ENCODE measurements around the gene P3H2.
"Not testable (repeated sequence)": the region's sequence is repeated elsewhere in the genome, so short reads cannot be mapped to it uniquely, and the experiment has no call there.

P3H2 gene

DNA sequence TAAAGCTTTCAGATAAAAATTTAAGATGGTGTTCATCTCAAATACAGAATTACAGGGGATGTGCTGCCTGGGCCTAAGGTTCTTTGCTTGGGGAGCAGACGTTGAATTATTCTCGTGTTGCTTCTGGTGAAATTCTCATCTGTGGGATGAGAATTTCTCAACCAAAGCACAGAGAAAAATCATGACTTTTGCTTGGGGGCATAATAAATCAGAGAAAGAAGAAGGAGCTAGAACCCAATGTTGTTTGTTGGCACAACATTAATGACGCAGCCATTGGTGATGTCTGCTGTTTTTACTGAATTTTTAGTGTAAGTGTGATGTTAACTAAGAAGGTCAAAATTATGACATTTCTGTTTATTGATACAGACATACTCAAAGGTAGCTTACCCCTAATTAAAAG lies 35.7 kb downstream of the P3H2 start:
- DNase-seq = no peak

DNA sequence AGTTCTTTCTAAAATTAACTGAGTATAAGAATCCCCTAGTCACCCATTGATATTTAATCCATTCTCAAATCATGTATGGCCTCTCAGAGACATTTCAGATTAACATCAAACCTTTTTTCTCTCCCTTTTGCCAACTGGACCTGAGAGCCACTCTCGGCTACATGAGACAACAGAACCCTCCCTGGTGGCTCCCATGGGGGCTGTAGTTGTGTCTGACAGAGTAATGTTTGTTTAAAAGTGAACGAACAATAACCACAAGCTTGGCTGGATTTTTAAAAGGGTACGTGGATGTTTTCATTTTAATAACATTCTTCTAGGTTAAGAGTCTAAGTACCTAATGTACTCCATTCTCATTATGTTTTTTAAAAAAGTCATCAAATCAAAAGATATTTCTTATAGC lies 37.1 kb downstream of the P3H2 start:
- no peak for DNase-seq

DNA sequence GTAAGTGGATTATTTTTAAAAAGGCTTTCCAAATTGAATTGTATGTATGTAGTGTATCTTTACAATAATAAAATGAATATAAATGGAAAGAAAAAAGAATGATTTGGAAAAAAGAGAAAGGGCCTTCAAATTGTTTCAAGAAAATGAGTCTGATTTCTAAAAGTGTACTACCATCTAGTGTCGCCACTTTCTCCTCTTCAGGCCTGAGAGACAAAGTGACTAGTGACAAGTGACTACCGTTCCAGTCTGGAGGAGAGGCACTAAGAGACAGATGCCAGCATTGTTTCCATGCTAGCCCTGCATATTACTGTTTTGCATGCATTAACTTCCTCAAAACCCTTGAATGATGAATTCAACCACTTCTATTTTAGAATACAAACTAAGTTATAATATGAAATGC lies 39.3 kb downstream of the P3H2 start:
- no peak for DNase-seq

DNA sequence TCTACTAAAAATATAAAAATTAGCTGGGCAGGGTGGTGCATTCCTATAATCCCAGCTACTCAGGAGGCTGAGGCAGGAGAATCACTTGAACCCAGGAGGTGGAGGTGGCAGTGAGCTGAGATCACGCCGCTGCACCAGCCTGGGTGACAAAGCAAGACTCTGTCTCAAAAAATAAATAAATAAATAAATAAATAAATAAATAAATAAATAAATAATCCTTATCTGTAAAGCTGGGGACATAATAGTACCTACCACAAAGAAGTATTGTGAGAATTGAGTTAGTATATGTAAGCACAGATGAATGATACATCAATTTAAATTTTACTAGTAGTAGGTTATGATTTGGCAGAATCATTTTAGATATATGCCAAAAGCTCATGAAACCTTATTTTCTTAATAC lies 41.5 kb downstream of the P3H2 start:
- not testable (repeated sequence) for DNase-seq

DNA sequence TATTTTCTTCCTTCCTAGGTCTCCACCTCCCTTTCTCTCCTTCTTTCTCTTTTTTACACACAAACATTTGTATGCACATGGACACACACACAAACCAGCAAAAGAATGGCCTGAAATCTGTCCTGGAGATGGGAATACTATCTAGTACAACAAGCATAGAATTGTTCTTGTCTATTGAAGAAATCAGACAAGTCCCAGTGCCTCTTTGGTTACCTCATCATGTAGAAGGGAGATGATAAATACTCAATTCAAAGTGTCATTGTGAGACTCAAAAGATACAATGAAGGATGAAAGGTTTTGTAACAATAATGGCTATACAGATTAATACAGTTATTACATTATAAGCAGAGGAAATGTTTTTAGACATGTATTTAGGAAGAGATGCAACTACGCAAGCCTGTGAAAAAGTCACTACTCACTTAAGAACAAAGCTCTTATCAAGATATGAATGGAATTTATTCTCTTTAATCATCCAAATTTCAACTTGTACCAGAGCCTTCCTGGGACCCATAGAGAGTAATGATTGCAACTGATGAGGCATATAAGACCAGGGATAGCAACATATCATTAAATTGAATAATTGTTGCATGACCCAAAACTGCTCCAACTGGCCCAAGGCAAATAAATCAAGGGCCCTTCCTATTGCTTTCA lies 43.2 kb downstream of the P3H2 start:
- no peak for DNase-seq

DNA sequence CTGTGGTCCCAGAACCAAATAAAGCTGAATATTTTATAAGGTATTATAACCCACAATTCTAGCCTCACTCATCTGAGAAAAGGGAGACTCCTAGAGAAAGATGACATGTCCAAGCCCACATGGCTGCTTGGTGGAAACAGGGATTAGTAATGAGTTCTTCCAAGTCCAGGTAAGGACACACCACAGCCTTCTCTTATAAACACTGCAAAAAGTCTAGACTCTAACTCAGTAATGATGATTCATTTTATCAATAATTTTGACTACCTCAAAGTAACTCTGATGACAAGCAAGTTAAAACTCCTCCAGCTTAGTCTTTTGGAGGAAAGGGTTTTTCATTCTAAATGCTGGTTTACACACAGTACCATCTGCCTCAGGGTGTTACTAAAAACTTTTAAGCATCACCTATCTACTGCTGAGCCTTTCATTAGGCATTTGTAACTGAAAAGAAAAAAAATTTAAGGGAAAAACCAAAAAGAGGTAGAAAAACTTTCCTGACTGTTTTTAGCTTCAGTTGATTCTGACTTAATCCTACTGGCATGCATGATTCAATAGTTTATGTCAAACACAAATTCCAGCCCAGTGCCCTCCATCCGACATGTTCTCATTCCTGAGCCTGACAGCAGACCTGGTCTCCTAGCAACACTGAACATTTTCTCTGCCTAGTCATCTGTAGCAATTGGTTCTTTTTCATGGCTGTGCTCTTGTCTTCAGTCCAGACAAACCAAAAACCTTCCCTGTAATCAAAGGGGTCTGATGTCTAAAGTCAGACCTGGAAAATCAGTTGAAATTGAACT lies 43.9 kb downstream of the P3H2 start:
- peak; percentile 82 for DNase-seq

DNA sequence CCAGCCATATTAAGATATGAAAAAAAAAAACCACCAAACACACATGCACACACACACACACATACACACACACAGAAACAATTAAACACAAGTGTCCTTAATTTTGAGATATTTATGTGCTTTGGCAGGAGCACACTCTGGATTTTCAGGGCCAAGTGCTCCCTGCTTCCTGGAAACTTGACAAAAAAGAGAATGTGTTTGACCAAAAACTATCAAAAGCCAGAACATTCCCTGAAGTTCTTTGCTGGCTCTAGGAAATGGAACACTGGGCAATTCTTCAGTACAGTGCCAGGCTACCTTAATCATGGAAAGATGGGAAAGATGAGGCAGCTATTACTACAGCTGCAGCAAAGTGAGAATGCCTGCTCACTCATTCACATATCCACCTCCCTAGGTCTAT lies 44.6 kb downstream of the P3H2 start:
- no peak for DNase-seq

DNA sequence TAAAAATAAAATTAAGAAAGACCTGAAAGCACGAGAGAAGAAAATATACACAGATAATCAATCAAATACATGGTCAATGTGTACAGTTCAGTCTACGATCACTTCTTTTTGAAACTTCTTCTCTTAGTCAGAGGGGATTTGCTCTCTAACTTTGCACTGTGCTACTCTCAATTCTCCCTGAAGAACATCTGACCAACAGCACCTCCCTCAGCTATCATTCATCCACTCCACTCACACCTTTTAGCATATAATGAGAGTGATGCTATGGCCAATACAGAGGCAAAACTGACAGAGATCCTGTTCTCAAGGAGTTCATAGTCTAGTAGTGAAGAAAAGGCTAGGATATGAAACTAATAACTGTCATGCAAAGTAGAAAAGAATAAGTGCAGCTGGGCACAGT lies 45.9 kb downstream of the P3H2 start:
- DNase-seq = no peak

DNA sequence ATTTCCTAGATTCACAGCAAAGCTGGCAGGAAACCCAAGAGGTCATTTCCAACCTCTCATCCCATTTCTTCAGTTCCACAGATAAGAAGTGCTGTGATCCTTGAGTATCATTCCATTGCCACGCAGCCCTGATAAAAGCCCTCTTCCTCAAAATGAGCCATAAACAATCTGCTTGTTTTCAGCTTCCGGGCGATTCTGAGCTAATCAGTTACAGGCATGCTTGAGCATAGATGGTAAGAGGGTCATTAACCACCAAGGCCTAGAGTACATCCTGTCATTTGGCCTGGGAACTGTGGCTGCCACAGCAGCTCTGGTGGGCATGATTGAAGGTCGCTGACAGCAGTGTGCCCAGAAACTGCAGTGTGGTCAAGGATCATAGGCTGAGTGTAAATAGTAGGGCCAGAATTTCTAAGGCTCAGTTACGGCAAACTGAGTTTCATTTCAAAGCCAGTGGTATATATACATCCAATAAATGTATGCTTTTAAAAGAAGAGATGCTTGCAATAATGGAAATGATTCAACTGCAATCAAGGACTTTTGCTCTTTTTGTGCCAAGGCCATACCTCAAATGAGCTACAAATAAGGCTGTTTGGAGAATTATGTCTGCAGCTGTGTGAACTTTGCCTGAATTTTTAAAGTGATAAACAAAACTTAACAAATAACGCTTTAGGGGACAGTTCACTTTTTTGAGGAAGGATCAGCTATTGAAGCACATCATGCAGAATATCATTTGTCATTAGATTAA lies 47.3 kb downstream of the P3H2 start:
- no peak for DNase-seq

DNA sequence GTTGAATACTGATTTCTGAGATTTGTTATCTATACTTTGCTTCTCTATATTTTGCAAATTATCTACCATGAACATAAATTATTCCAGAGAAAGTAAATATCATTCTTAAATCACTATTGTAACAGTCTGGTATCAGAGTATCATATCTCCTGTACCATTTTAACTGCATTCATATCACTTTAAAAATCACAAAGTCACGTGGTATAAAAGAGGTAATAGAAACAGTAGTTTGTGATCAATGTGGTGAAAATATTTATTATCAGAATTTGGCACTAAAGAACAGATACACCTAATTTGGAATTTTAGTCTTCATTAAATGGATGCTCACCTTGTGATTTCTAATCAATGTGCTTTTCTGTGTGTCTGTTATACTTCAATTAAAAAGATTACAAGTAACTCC lies 47.8 kb downstream of the P3H2 start:
- no peak for DNase-seq

DNA sequence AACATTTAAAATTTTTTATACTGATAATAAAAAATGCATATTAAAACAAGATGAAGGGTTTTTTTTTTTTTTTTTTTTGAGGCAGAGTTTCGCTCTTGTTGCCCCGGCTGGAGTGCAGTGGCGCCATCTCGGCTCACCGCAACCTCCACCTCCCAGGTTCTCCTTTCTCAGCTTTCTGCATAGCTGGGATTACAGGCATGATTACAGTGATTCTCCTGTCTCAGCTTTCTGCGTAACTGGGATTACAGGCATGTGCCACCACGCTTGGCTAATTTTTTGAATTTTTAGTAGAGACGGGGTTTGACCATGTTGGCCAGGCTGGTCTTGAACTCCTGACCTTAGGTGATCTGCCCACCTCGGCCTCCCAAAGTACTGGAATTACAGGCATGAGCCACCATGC lies 48.8 kb downstream of the P3H2 start:
- not testable (repeated sequence) for DNase-seq

DNA sequence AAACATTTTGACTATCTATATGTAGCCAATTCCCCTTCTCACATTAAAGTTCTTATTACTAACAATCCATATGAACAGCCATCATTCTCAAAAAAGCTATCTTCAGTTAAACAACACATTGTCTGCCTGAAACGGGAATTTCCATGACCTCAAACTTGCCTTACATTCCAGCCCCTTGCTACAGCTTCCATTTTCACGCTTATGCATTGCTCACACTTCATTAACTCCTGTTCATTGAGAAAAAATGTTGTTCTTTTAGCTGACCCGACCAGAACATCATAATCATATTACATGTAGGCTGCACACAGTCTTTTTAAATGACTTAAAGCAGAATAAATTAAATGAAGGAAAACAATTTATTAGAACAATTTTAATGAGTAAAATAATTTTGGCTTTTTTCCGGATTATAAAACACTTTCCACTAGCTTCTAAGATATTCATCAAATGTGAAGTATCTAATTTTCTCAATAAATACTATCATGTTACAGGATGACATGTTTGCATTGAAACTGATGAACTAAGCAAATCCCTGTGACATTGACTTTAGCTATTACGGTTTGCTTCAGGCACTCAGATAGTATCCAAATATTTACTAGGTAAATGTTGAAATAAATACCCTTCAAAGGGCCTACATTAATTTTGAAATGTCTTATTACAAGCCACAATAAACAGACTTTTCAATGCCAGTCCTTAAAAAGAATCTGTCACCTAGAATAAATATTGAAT lies 49.9 kb downstream of the P3H2 start:
- DNase-seq = no peak

DNA sequence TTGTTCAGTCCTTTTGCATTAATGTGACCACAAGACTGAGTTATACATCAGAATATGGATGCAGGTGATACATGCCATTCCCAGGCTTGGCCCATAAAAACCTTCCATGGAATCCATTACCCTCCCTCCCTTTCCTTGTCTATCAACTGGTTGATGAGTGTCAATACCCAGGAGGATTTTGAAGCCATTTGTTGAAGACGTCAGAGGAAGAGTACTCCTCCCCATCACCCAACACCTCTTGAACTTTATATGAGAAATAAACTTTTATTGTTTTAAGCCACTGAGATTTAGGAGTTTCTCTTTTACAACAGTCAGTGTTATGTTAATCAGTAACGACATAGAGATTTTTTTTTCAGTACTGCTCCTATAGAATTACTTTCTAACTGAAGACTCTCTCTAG lies 55.5 kb downstream of the P3H2 start:
- no peak for DNase-seq

DNA sequence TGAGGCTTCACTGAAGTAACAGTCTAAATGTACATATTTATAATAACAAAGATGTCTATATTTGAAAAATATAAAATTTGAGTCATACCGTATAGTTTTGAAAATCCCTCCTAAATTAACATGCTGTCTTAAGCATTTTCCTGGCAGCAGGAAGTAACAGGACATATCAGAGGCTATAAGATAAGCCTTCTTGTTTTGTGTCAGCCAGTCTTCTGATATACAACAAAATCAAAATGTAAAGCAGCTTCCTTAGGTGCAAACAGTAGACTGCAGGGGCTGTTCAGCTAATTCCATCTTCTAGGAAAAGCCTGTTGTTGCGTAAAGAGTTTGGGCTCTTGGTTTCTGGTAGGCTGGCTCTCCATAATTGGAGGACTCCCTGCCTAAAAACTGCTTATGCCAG lies 56.0 kb downstream of the P3H2 start:
- no peak for DNase-seq

DNA sequence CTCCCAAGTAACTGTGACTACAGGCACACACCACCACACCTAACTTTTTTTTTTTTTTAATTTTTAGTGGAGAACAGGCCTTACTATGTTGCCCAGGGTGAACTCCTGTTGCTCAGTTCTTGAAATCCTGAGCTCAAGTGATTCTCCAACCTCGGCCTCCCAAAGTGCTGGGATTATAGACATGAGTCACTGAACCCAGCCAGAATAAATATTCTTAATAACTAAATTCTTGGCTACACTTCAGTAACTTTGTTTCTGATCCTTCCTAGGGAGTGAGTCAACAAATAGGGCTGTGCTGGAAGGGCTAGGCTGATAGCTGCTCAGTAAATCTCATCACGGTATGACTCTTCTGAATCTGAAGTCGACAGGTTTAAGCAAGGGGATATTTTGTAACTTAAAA lies 56.6 kb downstream of the P3H2 start:
- DNase-seq = no peak

DNA sequence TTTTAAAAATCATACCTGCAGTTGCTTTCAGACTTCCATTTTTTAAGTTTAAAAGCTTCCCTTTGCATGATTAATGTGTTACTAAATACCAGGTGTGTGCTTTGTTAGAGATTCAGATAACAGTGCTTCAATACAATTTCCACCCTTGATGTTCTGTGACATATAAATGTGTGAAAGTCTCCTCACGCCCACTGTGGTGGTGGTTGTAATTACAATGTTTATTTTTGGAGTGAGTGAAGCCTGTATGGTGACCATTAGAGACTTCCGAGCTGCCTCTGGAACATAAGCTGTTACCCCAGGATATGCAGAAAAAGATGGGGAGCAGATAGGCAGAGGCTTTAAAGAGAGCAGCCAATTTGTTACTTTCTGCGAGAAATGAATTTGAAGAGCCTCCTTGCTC lies 57.2 kb downstream of the P3H2 start:
- no peak for DNase-seq

DNA sequence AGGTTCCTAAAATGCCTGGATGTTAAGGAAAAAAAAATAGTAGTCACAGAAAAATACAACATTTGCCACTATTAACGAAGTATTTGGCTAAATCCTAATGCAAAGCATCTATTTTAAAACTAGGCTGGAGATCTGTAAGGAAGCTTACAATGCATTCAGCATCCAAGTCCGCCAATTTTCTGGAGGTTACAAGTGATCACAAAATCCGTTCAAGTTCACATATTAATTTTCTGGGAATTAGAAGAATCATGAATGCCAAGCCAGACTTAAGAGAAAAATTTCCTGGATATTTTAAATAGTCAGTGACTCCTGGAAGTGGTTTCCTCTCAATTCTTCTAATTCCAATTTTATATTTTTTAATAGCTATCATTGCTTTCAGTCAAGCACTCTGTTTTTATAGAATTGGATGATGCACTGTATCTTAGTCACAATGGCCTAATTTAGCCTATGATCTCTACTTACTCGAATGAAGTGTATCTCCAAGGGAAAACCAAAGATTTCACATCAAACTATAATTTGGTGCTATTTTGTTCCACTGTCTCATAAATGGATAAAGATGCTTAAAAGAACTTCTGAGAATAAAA lies 60.4 kb downstream of the P3H2 start:
- no peak for DNase-seq

DNA sequence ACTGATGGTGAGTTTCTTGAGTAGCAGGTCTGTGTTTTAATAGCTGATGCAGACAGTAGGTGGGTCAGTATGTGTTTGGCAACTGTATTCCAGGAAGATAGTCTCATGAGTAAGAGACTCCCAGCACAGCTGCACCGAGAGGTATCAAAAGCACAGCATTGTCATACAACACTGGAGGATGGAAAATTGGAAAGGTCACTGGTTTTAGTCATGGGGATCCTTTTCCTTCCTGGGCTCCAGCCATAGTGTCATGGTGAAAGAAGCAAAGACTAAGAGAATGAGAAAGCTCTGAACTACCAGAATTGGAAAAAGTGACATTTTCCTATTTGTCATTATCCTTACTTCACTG lies 61.5 kb downstream of the P3H2 start:
- DNase-seq = no peak

DNA sequence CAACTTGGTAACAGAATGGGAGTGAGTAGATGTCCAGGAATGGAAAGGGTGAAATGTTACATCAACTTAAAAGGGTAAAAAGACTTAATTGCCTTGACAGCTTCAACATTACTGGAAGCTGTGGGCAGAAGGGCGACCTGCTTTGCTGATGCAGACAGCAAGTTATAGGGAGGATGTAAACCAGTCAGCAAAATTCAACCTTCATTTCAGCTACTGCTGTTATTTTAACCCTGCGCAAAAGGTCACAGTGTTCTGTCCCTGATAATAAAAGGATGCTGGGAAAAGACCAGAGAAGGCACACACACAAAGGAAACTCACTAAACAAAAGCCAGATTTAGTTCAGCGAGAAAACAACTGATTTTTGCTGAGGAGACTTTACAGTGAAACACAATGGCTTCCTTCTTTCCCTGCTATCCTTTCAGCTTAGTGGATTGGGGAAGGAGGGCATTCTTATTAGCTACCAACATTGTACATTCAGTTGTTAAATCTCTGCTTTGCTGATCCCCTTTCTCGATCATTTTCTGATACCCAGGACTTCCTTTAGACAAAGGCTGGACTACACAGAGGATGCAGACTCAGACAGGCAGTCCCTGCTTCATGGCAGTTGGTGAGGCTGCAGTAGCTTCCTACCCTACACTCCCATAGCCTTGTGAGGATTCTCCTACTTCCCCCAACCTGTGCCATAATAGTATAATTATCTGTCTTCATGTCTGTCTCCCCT lies 62.0 kb downstream of the P3H2 start:
- DNase-seq = peak; percentile 54

DNA sequence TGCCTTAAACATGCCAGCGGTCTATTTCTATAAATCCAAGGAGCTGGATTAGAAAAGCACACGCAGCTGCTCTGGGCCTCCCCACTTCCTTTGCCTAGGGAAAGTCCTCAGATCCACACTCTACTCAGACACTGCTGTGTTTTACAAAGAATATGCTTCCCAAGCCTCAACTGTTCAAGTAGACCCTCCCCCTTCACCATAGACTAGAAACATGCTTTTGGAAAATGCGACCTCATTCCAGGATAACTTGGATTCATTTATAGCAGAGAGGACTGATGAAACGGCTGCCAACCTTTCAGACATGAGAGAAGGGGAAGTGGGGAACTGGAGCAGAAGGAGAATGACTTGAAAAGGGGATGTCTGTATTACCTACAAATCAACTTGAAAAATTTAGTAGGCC lies 64.0 kb downstream of the P3H2 start:
- no peak for DNase-seq

DNA sequence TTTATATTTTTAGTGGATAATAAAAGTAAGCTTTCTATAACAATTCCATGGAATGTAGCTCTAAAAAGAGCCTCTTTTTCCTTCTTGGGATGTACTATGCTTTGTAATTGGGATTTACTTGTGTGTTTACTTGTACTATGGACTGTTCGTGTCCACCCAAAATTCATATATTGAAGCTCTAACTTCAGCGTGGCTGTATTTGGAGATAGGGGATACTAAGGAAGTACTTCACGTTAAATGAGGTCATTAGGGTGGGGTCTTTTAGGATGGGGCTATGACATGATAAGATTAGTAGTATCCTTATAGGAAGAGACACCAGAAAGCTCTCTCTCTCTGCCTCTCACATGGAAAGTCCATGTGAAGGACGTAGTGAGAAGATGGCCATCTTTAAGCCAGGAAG lies 64.9 kb downstream of the P3H2 start:
- no peak for DNase-seq

DNA sequence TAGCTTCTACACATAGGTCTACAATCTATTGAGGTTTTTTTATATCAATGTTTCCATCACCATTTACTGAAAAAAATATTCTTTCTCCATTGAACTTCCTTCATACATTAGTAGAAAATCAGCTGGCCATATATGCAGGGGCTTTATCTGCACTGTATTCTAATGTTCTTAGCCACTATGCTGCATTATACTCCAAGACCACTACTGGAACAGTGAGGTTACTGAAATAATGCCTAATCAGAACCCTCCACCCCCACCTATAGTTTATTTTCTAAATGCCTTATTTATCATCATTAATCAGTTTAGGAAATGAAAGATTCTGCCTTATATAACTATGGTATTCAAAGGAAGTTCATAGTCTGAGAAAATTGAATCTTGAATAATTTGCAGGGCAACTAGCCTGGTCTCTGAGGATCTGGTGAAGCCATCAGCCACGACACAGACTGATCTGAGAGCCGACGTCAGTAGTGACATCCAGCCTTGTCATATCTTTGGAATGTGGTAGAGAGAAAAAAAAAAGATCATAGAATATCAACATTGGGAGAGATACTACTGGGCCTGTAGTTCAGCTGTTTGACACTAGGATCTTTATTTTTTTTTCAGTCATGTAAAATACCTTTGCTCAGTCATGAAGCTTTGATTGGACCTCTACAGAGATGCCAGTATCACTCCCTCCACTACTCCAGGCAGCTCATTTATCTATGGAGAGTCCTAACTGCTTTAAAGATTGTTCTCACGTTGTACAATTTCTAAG lies 66.6 kb downstream of the P3H2 start:
- no peak for DNase-seq

All from retina (tissue), 1 donor.